GM21576 (cell line): ENCODE measurements around the gene SMARCC2.

Source experiments
- ATAC-seq: cut with Tn5 transposase; IDR thresholded peaks from one replicate; pipeline ENCODE4 v1.9.1; 2021; ENCODE audit warnings: mild to moderate bottlenecking, moderate library complexity; ENCODE audit not compliant: unreplicated experiment

Gene SMARCC2

DNA sequence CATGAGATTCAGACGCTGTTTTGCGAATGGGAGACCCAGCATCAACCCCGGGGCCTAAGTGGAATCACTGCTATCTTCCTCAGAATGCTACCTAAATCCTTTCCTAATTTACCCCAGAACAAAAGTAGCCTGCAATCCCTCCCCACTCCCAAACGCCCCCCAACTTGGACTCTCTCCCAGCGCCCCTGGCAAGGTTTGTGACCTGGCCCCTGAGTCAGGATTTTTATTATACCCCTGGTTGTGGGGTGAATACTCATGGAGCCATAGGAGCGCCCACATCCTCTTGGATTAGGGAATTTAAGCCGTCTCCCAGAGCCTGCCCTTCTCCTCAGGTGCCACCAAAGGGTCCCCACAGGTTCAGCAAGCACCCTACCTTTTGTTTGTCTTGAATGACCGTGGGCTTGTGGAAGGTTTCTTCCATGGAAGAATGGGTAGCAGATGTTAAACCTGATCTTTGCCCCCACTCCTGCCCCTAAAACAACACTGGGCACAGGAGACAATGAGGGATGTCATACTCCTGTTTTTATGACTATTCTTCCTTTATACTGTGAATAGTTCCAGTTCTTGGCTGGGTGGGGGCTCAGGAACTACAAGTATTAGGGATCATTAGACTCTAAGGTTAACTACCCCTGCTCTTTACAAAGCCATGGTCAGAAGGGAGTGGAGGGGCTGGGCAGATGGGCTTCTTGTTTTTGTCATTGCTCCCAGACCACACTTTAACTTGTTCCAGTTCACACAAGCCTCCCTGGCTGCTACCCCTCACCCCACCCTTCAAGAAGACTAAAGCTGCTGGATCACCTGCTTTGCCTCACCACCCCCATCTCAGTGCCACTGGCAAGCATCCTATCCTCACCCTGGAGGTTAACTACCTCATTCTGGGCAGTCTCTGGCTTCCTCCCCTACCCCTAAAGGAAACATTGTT, 36.3 kb downstream of the SMARCC2 start:
- ATAC-seq, result no peak

GRCh38 chr12:56152132-56152755, 37.0 kb downstream of the SMARCC2 start, which contains the start of gene MYL6B:
Gene MYL6B (plus strand): TSS chr12:56152587. CDS start chr12:56153919, 1,332 bp downstream.
- peak; percentile 86 for ATAC-seq

- ATAC-seq, result peak; percentile 45
These were observed 37.6 kb downstream of the SMARCC2 start for GRCh38 chr12:56151672-56152131.

DNA sequence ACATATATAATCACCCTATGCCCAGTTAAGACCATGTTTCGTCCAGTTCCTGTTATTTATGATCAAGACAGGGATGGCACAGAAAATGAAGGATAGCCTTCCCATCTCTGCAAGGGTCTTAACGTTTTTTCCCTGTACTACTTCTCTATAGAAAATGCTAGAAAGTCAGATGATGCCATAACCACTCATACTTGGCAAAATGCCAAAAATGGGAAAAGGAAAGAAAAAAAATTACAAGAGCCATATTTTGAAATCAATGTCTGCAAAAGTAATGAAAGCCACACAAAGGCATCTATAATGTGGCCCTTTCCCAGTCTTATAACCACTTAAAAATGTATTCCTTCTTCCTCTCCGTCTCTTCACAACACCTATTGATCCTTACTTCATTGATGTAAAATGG, 38.7 kb downstream of the SMARCC2 start:
- ATAC-seq, result no peak

GRCh38 chr12:56146492-56147460, 42.5 kb downstream of the SMARCC2 start:
- ATAC-seq, result no peak

GRCh38 chr12:56145217-56145616, 44.1 kb downstream of the SMARCC2 start:
- no peak for ATAC-seq

DNA sequence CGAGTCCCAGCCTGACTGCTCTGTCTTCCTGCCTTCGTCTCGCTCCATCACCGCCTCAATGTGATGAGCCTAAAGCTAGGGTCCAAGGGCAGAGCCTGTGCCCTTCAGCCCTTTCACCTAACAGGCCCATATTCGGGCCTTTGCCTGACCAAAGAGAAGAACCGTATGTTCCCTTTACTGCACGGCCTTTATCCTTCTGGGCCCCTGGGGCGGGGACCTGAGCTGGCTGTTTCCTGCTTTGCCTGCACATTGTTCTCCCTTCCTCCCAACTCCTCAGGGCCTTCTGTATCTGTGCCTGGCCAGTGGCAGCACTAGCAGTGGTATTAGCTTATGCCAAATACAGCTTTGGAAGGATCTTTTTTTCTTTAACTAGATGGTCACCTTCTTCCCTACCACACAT, 45.4 kb downstream of the SMARCC2 start:
- ATAC-seq, result no peak

GRCh38 chr12:56143217-56143616, 46.1 kb downstream of the SMARCC2 start:
- no peak for ATAC-seq

- no peak for ATAC-seq
These were observed 47.1 kb downstream of the SMARCC2 start for GRCh38 chr12:56141946-56142784.

DNA sequence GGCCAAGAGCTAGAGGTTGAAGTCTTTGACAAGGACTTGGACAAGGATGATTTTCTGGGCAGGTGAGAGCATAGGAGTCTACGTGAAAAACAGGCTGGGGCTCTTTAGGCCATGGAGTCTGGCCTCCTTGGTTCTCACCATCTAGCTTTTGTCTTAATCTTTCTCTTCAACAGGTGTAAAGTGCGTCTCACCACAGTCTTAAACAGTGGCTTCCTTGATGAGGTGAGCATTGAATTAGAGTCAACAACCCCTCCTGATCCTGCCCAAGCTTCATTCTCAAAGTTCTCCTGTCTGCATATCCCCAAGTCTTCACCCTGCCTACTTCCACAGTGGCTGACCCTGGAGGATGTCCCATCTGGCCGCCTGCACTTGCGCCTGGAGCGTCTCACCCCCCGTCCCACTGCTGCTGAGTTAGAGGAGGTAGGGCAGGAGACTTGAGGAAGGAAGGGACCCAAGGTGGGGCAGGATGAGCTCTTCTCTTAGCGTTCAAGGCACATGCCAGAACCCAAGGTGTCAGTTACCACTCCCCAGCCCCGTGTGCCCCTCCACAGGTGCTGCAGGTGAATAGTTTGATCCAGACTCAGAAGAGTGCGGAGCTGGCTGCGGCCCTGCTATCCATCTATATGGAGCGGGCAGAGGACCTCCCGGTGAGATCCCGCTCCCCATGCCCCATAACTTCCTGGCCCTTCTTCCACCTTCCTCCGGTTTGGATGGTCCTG, 51.3 kb downstream of the SMARCC2 start:
- no peak for ATAC-seq

GRCh38 chr12:56134897-56135296, 54.4 kb downstream of the SMARCC2 start:
- ATAC-seq, result no peak

DNA sequence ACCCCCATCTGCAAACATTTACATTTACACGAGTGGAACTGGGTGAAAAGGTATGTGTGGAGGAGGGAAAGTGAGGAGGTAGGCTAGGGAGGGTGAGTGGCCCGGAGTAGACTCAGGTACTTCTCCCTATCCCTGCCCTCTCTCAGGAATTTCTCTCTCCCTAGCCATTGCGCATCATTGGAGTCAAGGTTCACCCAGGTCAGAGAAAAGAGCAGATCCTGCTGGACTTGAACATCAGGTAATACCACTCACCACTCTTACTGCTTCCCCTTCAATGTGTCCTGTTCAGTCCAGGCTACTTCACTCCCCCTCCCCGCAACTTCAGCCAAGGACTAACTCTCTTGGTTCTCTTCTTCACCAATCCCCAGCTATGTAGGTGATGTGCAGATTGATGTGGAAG, 58.4 kb downstream of the SMARCC2 start:
- ATAC-seq, result no peak

- no peak for ATAC-seq
These were observed 59.3 kb downstream of the SMARCC2 start for GRCh38 chr12:56129942-56130495.

GRCh38 chr12:56129206-56129941, 59.9 kb downstream of the SMARCC2 start:
- ATAC-seq, result no peak

- no peak for ATAC-seq
These were observed 60.5 kb downstream of the SMARCC2 start for GRCh38 chr12:56128670-56129205.

DNA sequence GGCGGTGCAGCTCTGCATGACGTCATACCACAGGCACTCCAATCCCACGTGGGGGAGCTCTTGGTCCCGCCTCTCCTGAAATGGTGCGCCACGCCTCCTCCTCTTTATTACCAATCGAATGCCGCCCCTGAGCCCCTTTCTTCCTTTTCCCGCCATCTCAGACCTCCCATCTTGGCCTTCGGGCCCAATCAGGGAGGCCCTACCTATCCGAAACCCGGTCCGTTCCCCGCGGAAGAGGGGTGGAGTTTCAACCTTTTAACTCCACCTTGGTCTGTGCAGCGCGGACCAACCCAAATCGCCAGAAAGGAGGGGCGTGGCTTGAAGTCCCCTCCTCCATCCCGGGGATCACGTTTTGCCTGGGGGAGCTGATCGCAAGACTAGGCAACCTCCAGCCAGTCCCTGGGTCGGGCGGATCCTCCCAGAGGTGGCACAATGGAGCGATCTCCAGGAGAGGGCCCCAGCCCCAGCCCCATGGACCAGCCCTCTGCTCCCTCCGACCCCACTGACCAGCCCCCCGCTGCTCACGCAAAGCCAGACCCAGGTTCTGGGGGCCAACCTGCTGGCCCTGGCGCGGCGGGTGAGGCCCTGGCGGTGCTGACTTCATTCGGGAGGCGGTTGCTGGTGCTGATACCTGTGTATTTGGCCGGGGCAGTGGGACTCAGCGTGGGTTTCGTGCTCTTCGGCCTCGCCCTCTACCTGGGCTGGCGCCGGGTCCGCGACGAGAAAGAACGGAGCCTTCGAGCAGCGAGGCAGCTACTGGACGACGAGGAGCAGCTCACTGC, 61.2 kb downstream of the SMARCC2 start, which contains the start of gene ESYT1:
TSS of gene ESYT1 (plus strand) at position 380 of the 782 bp plus-strand sequence. CDS start at position 433, 53 bp downstream.
- peak; percentile 86 for ATAC-seq

- no peak for ATAC-seq
These were observed 61.8 kb downstream of the SMARCC2 start for GRCh38 chr12:56127485-56127887.
